HPDE6-E6E7 (cell line): ENCODE results near the gene C7orf57.

Source experiments
- DNase-seq: peaks from one replicate; pipeline ENCODE4 v3.0.0; 2011; ENCODE audit warnings: missing footprints; ENCODE audit errors: extremely low spot score

Gene C7orf57

GRCh38 chr7:48085433-48085791 is 50.1 kb downstream of the C7orf57 start:
- DNase-seq: no peak

- no peak for DNase-seq
These were observed 50.6 kb downstream of the C7orf57 start for GRCh38 chr7:48085942-48086341.

GRCh38 chr7:48087349-48087748 is 52.0 kb downstream of the C7orf57 start:
- no peak for DNase-seq

GRCh38 chr7:48088559-48089045 is 53.3 kb downstream of the C7orf57 start:
- peak; percentile 81 for DNase-seq

GRCh38 chr7:48089046-48090003 is 54.0 kb downstream of the C7orf57 start, which contains the start of gene UPP1:
UPP1 (plus strand) TSS chr7:48089265; CDS start chr7:48094784, 5,519 bp downstream.
- DNase-seq: no peak

GRCh38 chr7:48090095-48090805 is 54.9 kb downstream of the C7orf57 start:
- no peak for DNase-seq

- DNase-seq: no peak
These were observed 56.4 kb downstream of the C7orf57 start for GRCh38 chr7:48091506-48092433.

- DNase-seq: no peak
These were observed 59.5 kb downstream of the C7orf57 start for GRCh38 chr7:48094861-48095293.

- no peak for DNase-seq
These were observed 60.9 kb downstream of the C7orf57 start for GRCh38 chr7:48096273-48096672.

GRCh38 chr7:48097521-48098231 is 62.3 kb downstream of the C7orf57 start:
- no peak for DNase-seq

GRCh38 chr7:48098846-48099245 is 63.5 kb downstream of the C7orf57 start:
- no peak for DNase-seq

- DNase-seq: no peak
These were observed 64.4 kb downstream of the C7orf57 start for GRCh38 chr7:48099781-48100180.

GRCh38 chr7:48101352-48101751 is 66.0 kb downstream of the C7orf57 start:
- no peak for DNase-seq

- no peak for DNase-seq
These were observed 66.6 kb downstream of the C7orf57 start for GRCh38 chr7:48101968-48102367.

- no peak for DNase-seq
These were observed 67.2 kb downstream of the C7orf57 start for GRCh38 chr7:48102530-48102929.

- DNase-seq: no peak
These were observed 69.7 kb downstream of the C7orf57 start for GRCh38 chr7:48105045-48105444.

GRCh38 chr7:48106906-48107659 is 71.7 kb downstream of the C7orf57 start:
- no peak for DNase-seq

GRCh38 chr7:48107926-48108472 is 72.7 kb downstream of the C7orf57 start:
- no peak for DNase-seq

GRCh38 chr7:48108959-48109847 is 73.9 kb downstream of the C7orf57 start:
- DNase-seq: no peak
